WTC11 (cell line): Measurements from ENCODE around the gene MGMT. TPM values are rescaled to one million over a fixed set of nuclear protein-coding genes. Genes with fewer than 3 reads are reported as not detected.

ENCODE experiments used
- ATAC-seq: fragments of 200-7000 bp; cut with Tn5 transposase; 2 replicates; pipeline ENCODE4 v1.10.0; 2021; ENCODE audit warnings: mild to moderate bottlenecking, moderate library complexity
- CTCF ChIA-PET: fragments of 300-600 bp; sonication (Branson Sonifier 250); formaldehyde crosslinking; loops from one replicate; lab custom pipeline; 2021; ENCODE audit warnings: antibody characterized with exemption; lab: Charles Lee
- POLR2A ChIA-PET: fragments of 350-600 bp; sonication (Branson Sonifier 250); formaldehyde crosslinking; loops from one replicate; lab custom pipeline; 2021; ENCODE audit warnings: antibody characterized with exemption; lab: Charles Lee
- DNase-seq: peaks from one replicate; pipeline ENCODE4 v3.0.0; 2021; ENCODE audit warnings: low spot score
- H3K27ac Mint-ChIP-seq: 2 replicates; pipeline ENCODE4 v1.8.0; 2021; ENCODE audit warnings: mixed read lengths
- H3K27me3 Mint-ChIP-seq: 2 replicates; pipeline ENCODE4 v1.8.0; 2021; ENCODE audit warnings: low read depth, mild to moderate bottlenecking, moderate library complexity, mixed read lengths
- H3K36me3 Mint-ChIP-seq: 2 replicates; pipeline ENCODE4 v1.8.0; 2021; ENCODE audit warnings: mixed read lengths
- H3K4me1 Mint-ChIP-seq: 2 replicates; pipeline ENCODE4 v1.8.0; 2022; ENCODE audit warnings: mixed read lengths
- H3K4me3 Mint-ChIP-seq: 2 replicates; pipeline ENCODE4 v1.8.0; 2021; ENCODE audit warnings: mild to moderate bottlenecking, moderate library complexity, mixed read lengths
- H3K9me3 Mint-ChIP-seq: 2 replicates; pipeline ENCODE4 v1.8.0; 2021; ENCODE audit warnings: mixed read lengths
- CBFB ChIP-seq: sonication (generic); formaldehyde crosslinking; IDR thresholded peaks from 2 replicates; pipeline ENCODE4 v1.8.1; 2022; ENCODE audit warnings: mild to moderate bottlenecking, low read depth, missing genetic modification reagents
- CREB1 ChIP-seq: sonication (generic); formaldehyde crosslinking; IDR thresholded peaks from 2 replicates; pipeline ENCODE4 v1.8.0; 2023; ENCODE audit warnings: mild to moderate bottlenecking, missing genetic modification reagents
- CREM ChIP-seq: sonication (generic); formaldehyde crosslinking; IDR thresholded peaks from 2 replicates; pipeline ENCODE4 v1.8.1; 2022; ENCODE audit warnings: mild to moderate bottlenecking, missing genetic modification reagents, moderate library complexity
- CTCF ChIP-seq: fragments of 200-600 bp; IDR thresholded peaks from 2 replicates; pipeline ENCODE4 v1.8.0; 2022; ENCODE audit warnings: antibody characterized with exemption
- E2F4 ChIP-seq: sonication (generic); formaldehyde crosslinking; IDR thresholded peaks from 2 replicates; pipeline ENCODE4 v1.8.1; 2022; ENCODE audit warnings: low read depth, mild to moderate bottlenecking, moderate library complexity, missing genetic modification reagents, borderline replicate concordance
- ERG ChIP-seq: fragments of 250-450 bp; sonication (Bioruptor Pico); IDR thresholded peaks from 2 replicates; pipeline ENCODE4 v1.8.0; 2021; ENCODE audit warnings: mild to moderate bottlenecking
- ESRRA ChIP-seq: sonication (generic); formaldehyde crosslinking; IDR thresholded peaks from 2 replicates; pipeline ENCODE4 v1.8.1; 2022; ENCODE audit warnings: mild to moderate bottlenecking, missing genetic modification reagents, borderline replicate concordance
- FOXJ3 ChIP-seq: sonication (generic); formaldehyde crosslinking; IDR thresholded peaks from 2 replicates; pipeline ENCODE4 v1.9.0; 2021; ENCODE audit warnings: missing genetic modification reagents, mild to moderate bottlenecking, borderline replicate concordance
- GABPB1 ChIP-seq: sonication (generic); formaldehyde crosslinking; IDR thresholded peaks from 2 replicates; pipeline ENCODE4 v1.8.1; 2023; ENCODE audit warnings: mild to moderate bottlenecking, missing genetic modification reagents
- GTF2I ChIP-seq: fragments of 250-450 bp; sonication (Bioruptor Pico); conservative IDR thresholded peaks from 2 replicates; pipeline ENCODE4 v1.4.0; 2021; ENCODE audit warnings: mild to moderate bottlenecking
- HMGA2 ChIP-seq: fragments of 250-450 bp; sonication (Bioruptor Pico); IDR thresholded peaks from 2 replicates; pipeline ENCODE4 v1.4.0; 2021; ENCODE audit warnings: mild to moderate bottlenecking, moderate library complexity
- KAT7 ChIP-seq: sonication (generic); formaldehyde crosslinking; IDR thresholded peaks from 2 replicates; pipeline ENCODE4 v1.8.1; 2023; ENCODE audit warnings: missing genetic modification reagents, mild to moderate bottlenecking, borderline replicate concordance
- MAX ChIP-seq: sonication (generic); formaldehyde crosslinking; IDR thresholded peaks from 2 replicates; pipeline ENCODE4 v1.8.0; 2022; ENCODE audit warnings: mild to moderate bottlenecking, missing genetic modification reagents
- MXD4 ChIP-seq: fragments of 250-450 bp; sonication (Bioruptor Pico); IDR thresholded peaks from 2 replicates; pipeline ENCODE4 v1.8.0; 2021; ENCODE audit warnings: mild to moderate bottlenecking, moderate library complexity, borderline replicate concordance
- NFE2L1 ChIP-seq: sonication (generic); formaldehyde crosslinking; IDR thresholded peaks from 2 replicates; pipeline ENCODE4 v1.8.1; 2023; ENCODE audit warnings: missing genetic modification reagents
- NFYB ChIP-seq: sonication (generic); formaldehyde crosslinking; conservative IDR thresholded peaks from 2 replicates; pipeline ENCODE4 v1.8.0; 2022; ENCODE audit warnings: low read depth, missing genetic modification reagents
- OVOL2 ChIP-seq: fragments of 250-450 bp; sonication (Bioruptor Pico); IDR thresholded peaks from 2 replicates; pipeline ENCODE4 v1.9.0; 2021; ENCODE audit warnings: mild to moderate bottlenecking, borderline replicate concordance
- RELA ChIP-seq: sonication (generic); formaldehyde crosslinking; IDR thresholded peaks from 2 replicates; pipeline ENCODE4 v1.8.1; 2022; ENCODE audit warnings: missing genetic modification reagents, mild to moderate bottlenecking, borderline replicate concordance
- SP1 ChIP-seq: sonication (generic); formaldehyde crosslinking; conservative IDR thresholded peaks from 2 replicates; pipeline ENCODE4 v1.8.1; 2022; ENCODE audit warnings: missing genetic modification reagents
- TP53 ChIP-seq: sonication (generic); formaldehyde crosslinking; IDR thresholded peaks from 2 replicates; pipeline ENCODE4 v1.8.1; 2023; ENCODE audit warnings: mild to moderate bottlenecking, missing genetic modification reagents
- ZMAT4 ChIP-seq: fragments of 250-450 bp; sonication (Bioruptor Pico); IDR thresholded peaks from 2 replicates; pipeline ENCODE4 v1.9.0; 2021; ENCODE audit warnings: mild to moderate bottlenecking
- ZNF263 ChIP-seq: sonication (generic); formaldehyde crosslinking; IDR thresholded peaks from 2 replicates; pipeline ENCODE4 v1.8.1; 2022; ENCODE audit warnings: low read depth, mild to moderate bottlenecking, moderate library complexity, missing genetic modification reagents
- ZNF416 ChIP-seq: fragments of 250-450 bp; sonication (Bioruptor Pico); IDR thresholded peaks from 2 replicates; pipeline ENCODE4 v1.9.0; 2021; ENCODE audit warnings: mild to moderate bottlenecking, inconsistent platforms
- ZNF425 ChIP-seq: fragments of 250-450 bp; sonication (Bioruptor Pico); conservative IDR thresholded peaks from 2 replicates; pipeline ENCODE4 v1.9.0; 2021; ENCODE audit warnings: mild to moderate bottlenecking
- ZNF532 ChIP-seq: fragments of 250-450 bp; sonication (Bioruptor Pico); IDR thresholded peaks from 2 replicates; pipeline ENCODE4 v1.9.0; 2021; ENCODE audit warnings: mild to moderate bottlenecking, borderline replicate concordance
- ZNF671 ChIP-seq: fragments of 250-450 bp; sonication (Bioruptor Pico); IDR thresholded peaks from 2 replicates; pipeline ENCODE4 v1.8.0; 2021; ENCODE audit warnings: mild to moderate bottlenecking
- total RNA-seq: library from RNA; stranded (reverse); gene quantifications from 3 replicates; pipeline ENCODE4 v1.2.3, GENCODE V29; 2021

MGMT gene
- total RNA-seq, 1 experiment from 2014 or later, result 11.8 TPM

GRCh38 chr10:129550658-129551057, 83.6 kb downstream of the MGMT start:
- Mint-ChIP-seq H3K27me3 (no peaks in the 10 kb centered on the region), H3K9me3 (no peaks in the 10 kb centered on the region), H3K4me3 (no peak overlapping the region), H3K4me1 (no peaks in the 10 kb centered on the region), H3K36me3 (no peaks in the 10 kb centered on the region), H3K27ac (no peak overlapping the region)
- ChIA-PET POLR2A (no interaction called here), CTCF (no interaction called here)
- no peak for ATAC-seq
- DNase-seq, result no peak
- no peak for TF ChIP-seq TP53 (CRISPR knock-in tag)
- TF ChIP-seq ZNF263 (CRISPR knock-in tag), result no peak
- no peak for TF ChIP-seq KAT7 (CRISPR knock-in tag)
- TF ChIP-seq E2F4 (CRISPR knock-in tag), result no peak
- TF ChIP-seq GTF2I (CRISPR knock-in tag), result no peak
- TF ChIP-seq FOXJ3 (CRISPR knock-in tag), result no peak
- TF ChIP-seq ERG (CRISPR knock-in tag), result no peak
- TF ChIP-seq ESRRA (CRISPR knock-in tag), result no peak
- no peak for TF ChIP-seq ZMAT4 (CRISPR knock-in tag)
- TF ChIP-seq ZNF671, result no peak

- Mint-ChIP-seq H3K36me3 (no peaks in the 10 kb centered on the region), H3K9me3 (no peaks in the 10 kb centered on the region), H3K27me3 (no peaks in the 10 kb centered on the region), H3K4me1 (no peaks in the 10 kb centered on the region), H3K4me3 (no peak overlapping the region), H3K27ac (no peak overlapping the region)
- TF ChIP-seq GABPB1 (CRISPR knock-in tag) (no peak), ZNF416 (CRISPR knock-in tag) (no peak), NFE2L1 (CRISPR knock-in tag) (no peak), HMGA2 (CRISPR knock-in tag) (no peak), SP1 (CRISPR knock-in tag) (no peak), MXD4 (CRISPR knock-in tag) (no peak), CTCF (no peak), CBFB (CRISPR knock-in tag) (no peak), CREM (no peak), GTF2I (CRISPR knock-in tag) (no peak), OVOL2 (CRISPR knock-in tag) (no peak), ZNF425 (CRISPR knock-in tag) (no peak), MAX (CRISPR knock-in tag) (no peak), ZNF532 (CRISPR knock-in tag) (no peak), NFYB (CRISPR knock-in tag) (no peak), RELA (CRISPR knock-in tag) (no peak), CREB1 (no peak)
- ChIA-PET CTCF (no interaction called here), POLR2A (no interaction called here)
- DNase-seq (no peak), ATAC-seq (no peak)
Measured at GRCh38 chr10:129552119-129552518, 85.1 kb downstream of the MGMT start.
